ENCODE results near the gene BARHL1.

The BARHL1 gene

DNA sequence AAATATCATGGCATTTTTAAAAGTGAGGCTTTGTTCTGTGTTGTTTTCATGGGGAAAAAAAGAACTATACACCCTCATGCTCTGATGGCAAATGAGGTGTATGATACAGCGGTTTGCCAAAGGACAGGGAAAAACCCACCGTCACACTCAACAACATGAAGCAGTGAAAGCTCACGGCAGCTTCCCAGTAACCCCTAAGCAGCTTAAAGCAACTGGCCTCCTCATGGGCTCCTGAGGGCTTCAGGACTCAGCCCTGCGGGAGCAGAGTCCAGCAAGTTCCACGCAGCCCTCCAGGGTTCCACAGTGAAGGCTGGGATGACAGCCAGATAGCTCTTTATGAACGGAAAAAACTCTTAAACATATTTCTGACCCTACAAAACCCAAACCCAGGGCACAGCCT, 12.9 kb downstream of the BARHL1 start:
- H3K4me3 ChIP-seq (ENCODE audit: control insufficient read depth, low read depth, low read length): no peak overlapping the region
- DNase-seq (ENCODE audit: low read depth): no peak
- TF ChIP-seq, protein P1, sequence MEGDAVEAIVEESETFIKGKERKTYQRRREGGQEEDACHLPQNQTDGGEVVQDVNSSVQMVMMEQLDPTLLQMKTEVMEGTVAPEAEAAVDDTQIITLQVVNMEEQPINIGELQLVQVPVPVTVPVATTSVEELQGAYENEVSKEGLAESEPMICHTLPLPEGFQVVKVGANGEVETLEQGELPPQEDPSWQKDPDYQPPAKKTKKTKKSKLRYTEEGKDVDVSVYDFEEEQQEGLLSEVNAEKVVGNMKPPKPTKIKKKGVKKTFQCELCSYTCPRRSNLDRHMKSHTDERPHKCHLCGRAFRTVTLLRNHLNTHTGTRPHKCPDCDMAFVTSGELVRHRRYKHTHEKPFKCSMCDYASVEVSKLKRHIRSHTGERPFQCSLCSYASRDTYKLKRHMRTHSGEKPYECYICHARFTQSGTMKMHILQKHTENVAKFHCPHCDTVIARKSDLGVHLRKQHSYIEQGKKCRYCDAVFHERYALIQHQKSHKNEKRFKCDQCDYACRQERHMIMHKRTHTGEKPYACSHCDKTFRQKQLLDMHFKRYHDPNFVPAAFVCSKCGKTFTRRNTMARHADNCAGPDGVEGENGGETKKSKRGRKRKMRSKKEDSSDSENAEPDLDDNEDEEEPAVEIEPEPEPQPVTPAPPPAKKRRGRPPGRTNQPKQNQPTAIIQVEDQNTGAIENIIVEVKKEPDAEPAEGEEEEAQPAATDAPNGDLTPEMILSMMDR (IDR thresholded peaks at IDR 0.05; ENCODE audit: control insufficient read depth, insufficient read depth, low read depth, low read length, missing control alignments): no peak

DNA sequence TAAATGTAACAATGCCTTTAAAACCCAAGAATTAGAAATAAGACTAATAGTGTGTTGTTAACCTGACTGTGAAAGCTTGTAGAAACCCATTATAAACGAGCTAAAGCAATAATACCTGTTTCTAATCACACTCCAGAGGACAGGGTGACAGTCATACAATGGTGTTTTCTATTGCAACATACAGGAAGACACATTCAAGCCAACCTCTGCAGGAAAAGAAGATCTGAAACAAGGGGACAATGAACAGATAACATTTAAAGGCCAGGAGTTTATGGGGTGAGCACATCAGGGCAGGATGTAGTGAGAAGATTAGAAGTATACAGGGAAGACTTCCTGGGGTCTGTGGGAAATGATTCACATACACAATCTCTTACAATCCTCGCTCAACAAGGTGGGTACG, 13.8 kb downstream of the BARHL1 start:
- H3K4me3 ChIP-seq (ENCODE audit: control insufficient read depth, low read depth, low read length): no peak overlapping the region
- TF ChIP-seq, protein P1 (IDR thresholded peaks at IDR 0.05; ENCODE audit: control insufficient read depth, insufficient read depth, low read depth, low read length, missing control alignments): no peak
- DNase-seq (ENCODE audit: low read depth): no peak

DNA sequence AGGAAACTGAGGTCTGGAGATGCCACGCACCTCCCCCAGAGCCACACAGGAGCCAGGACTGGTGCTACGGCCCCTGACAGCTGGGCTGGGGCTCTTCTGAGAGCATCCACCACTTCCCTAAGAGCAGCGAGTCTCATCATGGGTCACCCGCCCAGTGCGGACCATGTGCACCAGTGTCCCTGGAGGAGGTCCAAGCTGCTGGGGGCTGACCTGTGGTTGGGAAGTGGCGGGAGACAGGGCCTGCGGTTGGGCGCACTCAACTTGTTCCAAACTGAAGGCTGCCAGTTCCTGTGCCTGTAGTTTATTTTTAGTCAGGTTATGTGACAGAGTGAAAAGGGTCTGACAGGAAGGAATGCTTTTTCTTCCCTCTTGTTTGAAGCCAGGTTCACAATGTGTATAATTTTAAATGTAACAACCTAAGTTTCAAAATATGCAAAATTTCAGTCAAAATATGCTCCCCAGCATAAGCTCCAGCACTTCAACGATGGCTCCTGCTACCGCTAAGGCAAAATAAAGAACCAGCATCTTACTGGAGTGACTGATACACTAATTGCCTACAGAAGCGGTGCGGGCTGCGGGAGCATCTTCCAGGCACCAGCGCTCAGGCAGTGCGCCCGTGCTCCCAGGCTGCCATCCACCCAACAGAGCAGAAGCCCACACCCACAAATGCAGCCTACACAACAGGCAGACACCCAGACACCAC, 14.8 kb downstream of the BARHL1 start:
- no peak for DNase-seq (ENCODE audit: low read depth)
- TF ChIP-seq, protein P1 (IDR thresholded peaks at IDR 0.05; ENCODE audit: control insufficient read depth, insufficient read depth, low read depth, low read length, missing control alignments): no peak
- no peak overlapping the region for H3K4me3 ChIP-seq (ENCODE audit: control insufficient read depth, low read depth, low read length)

DNA sequence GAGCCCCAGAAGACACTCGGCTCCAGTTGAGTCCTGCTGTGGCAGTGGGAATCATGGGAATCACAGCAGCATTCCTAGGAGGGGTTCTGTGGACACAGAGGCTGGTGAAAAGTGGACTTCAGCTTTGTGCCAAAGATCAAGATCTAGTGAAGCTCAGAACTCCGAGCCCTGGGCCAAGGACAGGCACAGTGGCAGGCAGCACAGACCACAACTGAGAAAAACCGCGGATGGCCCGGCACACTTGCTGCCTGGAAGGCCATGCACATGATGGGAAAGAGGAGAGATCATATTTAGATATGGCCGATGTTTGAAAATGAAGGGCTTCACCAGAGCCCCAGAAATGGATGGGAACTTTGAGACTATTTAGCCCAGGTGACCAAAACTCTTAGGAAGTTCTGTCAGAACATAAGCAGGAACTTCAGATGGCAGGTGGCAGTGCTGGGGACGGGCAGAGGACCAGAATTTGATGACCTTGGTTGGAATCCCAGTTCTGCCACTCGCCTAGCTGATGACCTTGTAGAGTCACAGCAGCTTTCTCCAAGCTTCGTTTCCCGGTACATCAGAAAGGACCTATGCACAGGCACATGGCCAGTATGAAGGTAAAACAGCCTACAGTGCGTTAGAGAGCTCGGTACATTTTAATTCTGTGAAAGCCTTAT, 18.0 kb downstream of the BARHL1 start:
- no peak for DNase-seq (ENCODE audit: low read depth)
- no peak overlapping the region for H3K4me3 ChIP-seq (ENCODE audit: control insufficient read depth, low read depth, low read length)
- TF ChIP-seq, protein P1 (IDR thresholded peaks at IDR 0.05; ENCODE audit: control insufficient read depth, insufficient read depth, low read depth, low read length, missing control alignments): no peak

DNA sequence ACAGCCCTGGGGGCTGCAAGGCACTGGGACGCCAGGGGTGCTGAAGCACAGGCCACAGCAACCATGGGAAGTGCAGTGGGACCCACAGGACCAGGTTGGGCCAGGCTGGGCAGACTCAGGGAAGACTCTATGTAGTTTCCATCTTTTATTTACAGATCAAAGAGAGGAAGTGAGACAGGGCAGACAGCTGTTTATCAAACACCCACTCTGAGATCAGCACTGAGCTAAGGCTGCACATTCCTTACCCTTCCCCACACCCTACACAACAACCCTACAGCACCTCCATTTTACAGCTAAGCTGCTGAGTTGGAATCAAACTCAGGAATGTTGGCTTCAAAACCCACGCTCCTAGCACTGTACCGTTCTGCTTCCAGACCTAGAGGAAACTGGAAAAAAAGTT, 19.8 kb downstream of the BARHL1 start:
- TF ChIP-seq, protein P1 (IDR thresholded peaks at IDR 0.05; ENCODE audit: control insufficient read depth, insufficient read depth, low read depth, low read length, missing control alignments): no peak
- no peak overlapping the region for H3K4me3 ChIP-seq (ENCODE audit: control insufficient read depth, low read depth, low read length)
- no peak for DNase-seq (ENCODE audit: low read depth)

DNA sequence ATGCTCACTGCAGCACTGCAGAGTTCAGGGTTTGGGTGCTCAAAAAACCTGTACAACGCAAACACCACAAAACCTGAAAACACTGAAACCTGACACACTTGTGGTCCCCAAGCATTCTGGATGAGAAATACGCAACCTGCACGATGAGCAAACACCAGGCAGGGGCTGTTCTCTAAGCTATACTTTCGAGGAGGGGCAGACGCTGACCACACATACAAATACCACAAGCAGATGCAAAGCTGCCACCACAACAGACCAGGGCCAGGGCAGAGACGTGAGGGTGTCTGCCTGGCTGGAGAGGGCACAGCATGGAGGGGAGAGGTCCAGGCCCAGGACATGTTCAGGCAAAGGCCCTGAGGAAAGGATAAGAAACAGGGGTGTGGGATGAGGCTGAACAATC, 23.0 kb downstream of the BARHL1 start:
- TF ChIP-seq, protein P1 (IDR thresholded peaks at IDR 0.05; ENCODE audit: control insufficient read depth, insufficient read depth, low read depth, low read length, missing control alignments): no peak
- H3K4me3 ChIP-seq (ENCODE audit: control insufficient read depth, low read depth, low read length): no peak overlapping the region
- DNase-seq (ENCODE audit: low read depth): no peak
